Urinary bladder (tissue), 4 donors: ENCODE results near the gene AFF3. TPM values are rescaled to one million over a fixed set of nuclear protein-coding genes. Genes with fewer than 3 reads are reported as not detected.
"Not testable (repeated sequence)": the region's sequence is repeated elsewhere in the genome, so short reads cannot be mapped to it uniquely, and the experiment has no call there.

Experiments used
- DNase-seq: peaks from one replicate; pipeline ENCODE4 v3.0.0-alpha.2; 2015; ENCODE audit errors: extremely low spot score
- H3K27ac ChIP-seq: one replicate; pipeline ENCODE4 v1.5.1; 2013; ENCODE audit warnings: low read depth, mild to moderate bottlenecking, moderate library complexity
- H3K36me3 ChIP-seq: one replicate; pipeline ENCODE4 v1.6.1; 2013; ENCODE audit warnings: mild to moderate bottlenecking, moderate library complexity; ENCODE audit not compliant: insufficient read depth
- H3K4me1 ChIP-seq: one replicate; pipeline ENCODE4 v1.6.1; 2013; ENCODE audit warnings: mild to moderate bottlenecking, moderate library complexity; ENCODE audit not compliant: insufficient read depth
- H3K4me3 ChIP-seq: one replicate; pipeline ENCODE4 v1.5.1; 2013; ENCODE audit warnings: low read depth, low read length
- WGBS: extraction: QIAGEN DNeasy Blood & Tissue Kit; methylation state at CpG from one replicate; pipeline ENCODE4 v1.1.7; 2013; 5-methylcytosine and 5-hydroxymethylcytosine counted together
- polyA plus RNA-seq: library from polyadenylated mRNA; stranded (reverse); fragments of 200-250 nt; gene quantifications from one replicate; pipeline ENCODE4 v1.2.3, GENCODE V29; 2013
- total RNA-seq: library from RNA; depleted of rRNA; stranded (reverse); fragments of >200 nt; gene quantifications from one replicate; pipeline ENCODE4 v1.2.3, GENCODE V29; 2014
- donor health status: healthy with polysubstance abuse.
- donor health status: healthy.

AFF3 gene
- total and polyA plus RNA-seq, 2 donors: 15.1 to 43.5 TPM

GRCh38 chr2:100107906-100108647 lies 34.3 kb downstream of the AFF3 start:
- Histone ChIP-seq H3K4me1 (peaks cover 1% of the 10 kb centered on the region), H3K4me3 (no peak overlapping the region), H3K27ac (no peak overlapping the region), H3K36me3 (no peaks in the 10 kb centered on the region)
- 77% methylated on average over 6 of the region's 6 CpGs for WGBS
- DNase-seq: no peak

DNA sequence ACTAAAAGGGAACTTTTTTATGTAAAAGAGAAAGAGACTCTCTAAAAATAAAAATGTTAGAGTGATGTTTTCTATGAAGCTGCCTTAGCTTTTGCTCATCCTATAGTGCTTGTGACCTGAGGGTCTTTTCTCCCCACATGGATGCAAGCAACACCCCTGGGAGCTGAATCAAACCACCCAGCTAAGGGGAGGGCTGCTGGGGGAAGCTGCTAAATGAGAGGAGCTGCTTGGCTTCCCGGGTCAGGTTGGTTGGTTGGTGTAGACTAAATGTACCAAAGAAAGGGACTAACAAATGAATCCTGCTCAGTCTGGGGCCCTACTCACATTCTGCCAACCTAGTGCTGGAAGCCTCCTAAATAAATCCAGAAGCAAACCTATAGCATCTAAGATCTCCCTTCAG lies 35.0 kb downstream of the AFF3 start:
- Histone ChIP-seq H3K27ac (no peak overlapping the region), H3K36me3 (no peaks in the 10 kb centered on the region), H3K4me3 (no peak overlapping the region), H3K4me1 (peaks cover 1% of the 10 kb centered on the region)
- DNase-seq: no peak
- WGBS: 33% methylated on average over 1 of the region's 1 CpG

DNA sequence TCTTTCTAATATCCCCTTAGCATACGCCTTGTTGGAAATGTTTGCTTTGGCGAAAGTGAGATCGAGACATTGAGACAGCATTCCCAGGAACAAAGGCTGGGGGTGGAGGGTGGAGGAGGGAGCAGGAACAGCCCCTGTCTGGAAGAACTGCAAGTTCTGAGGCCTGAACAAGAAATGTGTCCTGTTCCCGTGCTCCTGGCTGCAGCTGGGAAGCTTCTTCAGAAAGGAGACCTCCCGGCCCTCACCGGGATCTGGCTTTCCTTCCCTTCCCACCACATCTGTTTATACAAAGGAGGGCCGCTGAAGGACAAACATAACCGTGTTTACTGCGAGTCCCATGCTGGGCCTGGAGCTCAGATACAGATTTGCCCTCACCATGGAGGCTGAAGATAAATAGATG lies 35.9 kb downstream of the AFF3 start:
- WGBS: 33% methylated on average over 9 of the region's 9 CpGs
- peaks cover 1% of the 10 kb centered on the region for H3K4me1 ChIP-seq
- peak overlapping the region; percentile 62 for H3K27ac ChIP-seq
- no peaks in the 10 kb centered on the region for H3K36me3 ChIP-seq
- peak; percentile 57 for DNase-seq
- H3K4me3 ChIP-seq: no peak overlapping the region

DNA sequence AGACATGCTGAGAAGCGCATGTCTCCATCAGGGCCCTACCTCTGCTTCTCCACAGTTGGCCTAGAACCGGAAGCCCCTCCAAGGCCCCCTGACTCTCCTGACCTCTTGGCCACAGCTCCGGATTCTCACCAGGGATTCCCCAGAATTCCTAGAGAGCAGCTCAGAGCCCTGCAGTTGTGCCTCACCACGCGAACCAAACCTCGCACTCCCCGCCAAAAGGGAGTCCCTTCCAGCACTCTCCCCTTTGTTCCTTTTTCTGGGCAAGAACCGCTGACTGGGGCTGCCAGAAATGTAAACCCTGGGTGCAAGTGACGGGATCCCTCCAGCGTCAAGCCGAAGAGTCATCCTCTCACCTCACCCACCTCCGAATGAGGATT lies 36.7 kb downstream of the AFF3 start:
- peak overlapping the region; percentile 95 for H3K4me3 ChIP-seq
- no peaks in the 10 kb centered on the region for H3K36me3 ChIP-seq
- H3K4me1 ChIP-seq: peaks cover 1% of the 10 kb centered on the region
- DNase-seq: no peak
- H3K27ac ChIP-seq: peak overlapping the region; percentile 83
- 25% methylated on average over 12 of the region's 12 CpGs for WGBS

DNA sequence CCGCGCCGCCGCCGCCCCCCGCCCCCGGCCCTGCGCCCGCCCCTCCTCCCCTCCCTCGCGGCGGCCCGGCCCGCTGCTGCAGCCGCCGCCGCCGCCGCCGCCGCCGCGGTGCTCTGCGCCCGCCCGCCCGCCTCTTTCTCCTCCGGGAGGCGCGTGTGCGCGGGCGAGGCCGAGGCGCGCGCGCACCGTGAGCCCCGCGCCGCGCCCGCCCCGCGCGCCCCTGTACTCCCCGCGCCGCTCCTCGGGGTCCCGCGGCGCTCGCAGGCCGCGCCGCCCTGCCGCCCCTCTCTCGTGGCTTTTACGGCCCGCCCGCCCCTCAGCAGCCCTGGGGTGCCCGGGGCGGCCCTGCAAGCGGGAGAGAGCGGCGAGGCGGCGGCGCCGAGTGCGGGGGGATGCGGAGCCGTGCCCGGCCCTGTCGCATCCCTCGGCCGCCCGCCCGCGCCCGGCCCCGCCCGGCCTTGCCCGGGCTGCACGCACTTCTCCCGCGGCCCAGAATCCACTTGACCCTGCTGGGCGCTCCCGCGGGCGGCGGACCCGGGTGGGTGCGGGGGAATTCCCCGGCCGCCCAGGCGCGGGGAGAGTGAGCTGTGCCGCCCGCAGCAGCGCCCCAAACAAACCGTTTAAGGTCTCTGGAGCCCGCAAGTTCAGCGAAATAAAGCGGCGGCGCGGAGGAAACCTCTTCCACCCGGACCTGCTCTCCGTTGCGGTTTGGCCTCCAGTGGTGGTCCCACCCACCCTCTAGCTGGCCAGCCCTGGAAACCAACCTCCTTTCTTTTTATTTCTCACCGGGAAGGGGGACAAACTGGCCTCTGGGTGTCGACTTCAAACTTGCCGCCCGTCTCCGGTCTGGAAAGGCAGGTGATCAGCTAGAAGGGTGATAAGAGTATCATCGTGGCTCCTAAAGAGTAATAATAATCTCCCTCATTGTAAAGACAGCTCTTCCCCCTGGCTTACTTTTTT lies 37.4 kb downstream of the AFF3 start:
- peak overlapping the region; percentile 83 for H3K27ac ChIP-seq
- no peak for DNase-seq
- peaks cover 1% of the 10 kb centered on the region for H3K4me1 ChIP-seq
- H3K4me3 ChIP-seq: peak overlapping the region; percentile 95
- under 1% methylated on average over 115 of the region's 119 CpGs for WGBS
- H3K36me3 ChIP-seq: no peaks in the 10 kb centered on the region

DNA sequence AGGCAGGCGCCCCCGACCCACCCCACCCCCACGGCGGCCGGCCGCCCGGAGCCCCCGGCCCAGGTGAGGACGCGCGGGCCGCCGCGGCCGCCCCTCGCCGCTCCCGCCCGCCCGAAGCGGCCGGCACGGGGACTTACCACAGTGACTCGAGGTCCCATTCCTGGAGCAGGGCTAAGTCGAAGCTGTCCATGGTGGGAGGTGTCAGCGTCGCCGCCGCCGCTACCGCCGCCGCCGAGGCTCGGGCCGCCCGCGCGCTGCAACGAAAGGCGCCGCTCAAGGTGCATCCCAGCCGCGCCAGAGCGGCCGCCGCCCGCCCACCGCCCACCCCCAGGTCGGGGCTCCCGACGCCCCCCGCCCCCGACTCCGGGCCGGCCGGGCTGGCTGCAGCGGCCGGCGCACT lies 38.1 kb downstream of the AFF3 start:
- not testable (repeated sequence) for H3K36me3 ChIP-seq, H3K27ac ChIP-seq, H3K4me1 ChIP-seq, DNase-seq
- under 1% methylated on average over 35 of the region's 60 CpGs for WGBS
- H3K4me3 ChIP-seq: peak overlapping the region; percentile 95

DNA sequence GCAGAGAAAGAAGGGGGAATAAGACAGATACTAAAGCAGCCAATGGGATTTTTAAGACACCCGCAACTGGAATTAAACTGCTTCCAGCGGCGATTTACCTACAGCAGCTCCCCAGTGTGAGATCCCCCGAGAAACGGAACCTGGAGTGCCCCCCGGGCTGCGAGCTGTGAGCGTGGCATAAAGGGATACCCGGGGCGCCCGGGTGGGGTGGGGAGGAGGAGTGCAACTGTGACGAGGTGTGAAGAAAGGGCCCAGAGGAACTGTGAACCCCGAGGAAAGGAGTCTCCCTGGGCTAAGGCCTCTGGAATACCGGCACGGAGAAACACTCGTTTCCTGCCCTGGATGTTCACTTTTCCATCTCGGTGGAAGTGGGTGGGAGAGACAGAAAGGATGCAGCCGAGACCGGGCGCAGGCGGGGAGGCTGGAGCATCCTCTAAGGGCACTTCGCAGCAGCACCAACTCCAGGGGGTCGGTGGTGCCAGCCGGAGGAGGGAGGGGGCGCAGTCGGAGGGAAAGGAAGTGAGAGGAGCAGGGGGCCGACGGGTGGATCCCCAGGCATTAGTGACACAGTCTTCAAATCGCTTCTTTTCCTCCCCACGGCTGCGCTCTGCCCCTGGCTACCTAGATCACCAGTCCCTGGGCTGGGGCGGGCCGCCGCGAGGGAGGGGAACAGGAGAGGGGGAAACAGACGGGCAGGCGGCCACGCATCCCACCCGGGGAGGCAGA lies 38.7 kb downstream of the AFF3 start:
- H3K4me3 ChIP-seq: peak overlapping the region; percentile 18
- 10% methylated on average over 33 of the region's 39 CpGs for WGBS
- H3K4me1 ChIP-seq, H3K36me3 ChIP-seq, H3K27ac ChIP-seq, DNase-seq: not testable (repeated sequence)

DNA sequence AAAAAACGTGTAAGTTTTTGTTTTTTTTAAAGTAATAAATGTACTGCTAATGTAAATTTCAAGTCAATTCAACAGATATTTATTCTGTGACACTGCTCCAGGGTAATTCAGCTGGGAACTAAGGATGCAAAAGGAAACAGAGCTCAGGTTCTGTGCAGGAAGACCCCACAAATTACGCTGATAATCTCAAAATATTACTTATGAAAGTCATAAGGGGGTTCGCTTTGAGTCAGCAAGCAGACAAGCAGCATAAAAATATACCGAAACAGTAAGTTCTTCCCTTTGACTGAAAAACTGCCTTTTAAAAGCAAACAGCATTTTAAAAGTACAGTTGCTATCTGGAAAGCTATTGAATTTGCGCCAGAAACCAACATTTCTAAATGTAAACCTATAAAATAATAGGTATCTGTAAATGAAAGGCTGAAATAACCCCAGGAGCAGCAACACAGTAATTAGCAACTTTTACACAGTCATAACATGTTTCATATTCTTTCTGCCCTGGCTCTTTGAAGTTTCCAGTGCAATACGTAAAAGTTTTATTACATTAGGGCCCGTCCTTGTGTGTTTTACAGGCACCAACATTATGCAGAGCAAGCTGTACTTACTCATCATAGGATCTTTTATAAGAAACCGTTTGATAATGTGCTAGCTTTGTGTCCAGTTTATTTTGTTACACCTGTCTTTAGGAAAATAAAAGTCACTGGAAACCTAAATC lies 39.8 kb downstream of the AFF3 start:
- H3K4me1 ChIP-seq, H3K4me3 ChIP-seq, H3K36me3 ChIP-seq, H3K27ac ChIP-seq, DNase-seq: not testable (repeated sequence)
- WGBS: 31% methylated on average over 2 of the region's 8 CpGs

- not testable (repeated sequence) for H3K4me3 ChIP-seq, DNase-seq, H3K4me1 ChIP-seq, H3K36me3 ChIP-seq, H3K27ac ChIP-seq
- 69% methylated on average over 6 of the region's 8 CpGs for WGBS
Measured at GRCh38 chr2:100098855-100099254, 43.5 kb downstream of the AFF3 start.

DNA sequence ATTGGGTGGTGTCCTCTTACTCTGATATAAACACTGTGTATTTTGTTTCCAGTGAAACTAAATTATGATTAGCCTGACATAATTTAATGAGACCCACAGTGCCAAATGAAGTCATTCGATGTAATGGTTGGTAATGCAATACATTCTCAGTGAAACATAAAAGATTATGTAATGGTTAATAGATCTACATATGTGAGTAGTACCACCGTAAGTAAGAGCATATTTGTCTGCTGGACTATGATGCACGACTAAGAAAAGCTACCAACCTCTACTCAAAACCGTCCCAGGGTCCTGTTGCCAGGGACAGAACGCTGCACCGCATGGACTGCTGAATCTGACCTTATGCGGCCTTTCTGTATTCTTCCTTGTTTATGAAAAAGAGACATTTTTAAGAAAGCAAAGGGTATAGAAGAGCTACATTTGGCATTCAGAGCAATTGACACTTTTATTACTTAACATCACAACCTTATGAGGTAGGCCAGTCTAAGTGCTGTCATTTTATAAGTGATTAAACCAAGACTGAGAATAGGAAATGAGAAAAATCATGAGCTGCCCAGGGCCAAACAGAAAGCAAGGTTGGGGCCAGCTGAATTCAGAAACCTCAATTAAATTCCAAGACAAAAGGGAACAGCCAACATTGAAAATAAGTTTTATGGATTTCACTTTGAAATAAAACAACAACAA lies 44.6 kb downstream of the AFF3 start:
- not testable (repeated sequence) for H3K4me1 ChIP-seq, H3K4me3 ChIP-seq, H3K27ac ChIP-seq, H3K36me3 ChIP-seq, DNase-seq
- no CpG with 5 or more reads among the region's 7 CpGs for WGBS

GRCh38 chr2:100095845-100096244 lies 46.5 kb downstream of the AFF3 start:
- WGBS: 84% methylated on average over 8 of the region's 10 CpGs
- not testable (repeated sequence) for H3K36me3 ChIP-seq, H3K4me3 ChIP-seq, H3K4me1 ChIP-seq, DNase-seq, H3K27ac ChIP-seq

- H3K36me3 ChIP-seq, DNase-seq, H3K4me3 ChIP-seq, H3K27ac ChIP-seq, H3K4me1 ChIP-seq: not testable (repeated sequence)
- WGBS: 94% methylated on average over 5 of the region's 8 CpGs
Measured at GRCh38 chr2:100091807-100092206, 50.6 kb downstream of the AFF3 start.
